Measurements from ENCODE around the gene FGF19. TPM values are rescaled to one million over a fixed set of nuclear protein-coding genes. Genes with fewer than 3 reads are reported as not detected.
A peak's percentile ranks its signal among the peaks of the same experiment; 100 is the strongest.

Gene FGF19
- total and polyA plus RNA-seq, 2 donors (not counting 1 experiment from before 2014, with no cell fraction given): not detected

DNA sequence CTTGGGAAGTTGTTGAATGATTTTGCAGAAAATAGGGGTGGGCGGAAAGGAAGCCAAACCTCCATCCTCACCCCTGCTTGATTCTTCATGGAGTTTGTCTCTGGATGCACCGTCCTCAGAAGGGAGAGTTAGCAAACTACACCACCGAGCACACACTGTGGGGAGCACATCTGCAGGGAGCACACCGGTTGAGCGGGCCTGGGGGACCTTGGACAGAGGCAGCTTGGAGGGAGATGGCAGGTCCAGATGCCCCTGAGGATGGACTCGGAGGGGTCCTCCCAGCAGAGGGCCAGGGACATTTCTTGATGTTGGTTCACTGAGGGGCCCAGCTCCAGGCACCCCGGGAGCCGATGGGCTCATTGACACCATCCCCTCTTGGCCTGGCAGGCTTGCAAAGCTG, 15.1 kb upstream of the FGF19 start:
- Histone ChIP-seq H3K4me2 (replicated peaks; ENCODE audit: low read depth, low read length, poor library complexity, severe bottlenecking) (no peak overlapping the region), H3K79me2 (ENCODE audit: control insufficient read depth, insufficient read depth, low read length) (no peaks in the 10 kb centered on the region), H4K20me1 (ENCODE audit: control insufficient read depth, insufficient read depth, low read length, poor library complexity, severe bottlenecking) (no peaks in the 10 kb centered on the region), H3K4me3 (ENCODE audit: control extremely low read depth in 1 of 5, extremely low read depth in 1 of 5, insufficient read depth in 1 of 5, low read depth in 2 of 5, low read length in 4 of 5) (no peak overlapping the region), H3K9me3 (ENCODE audit: control extremely low read depth in 1 of 3, control insufficient read depth in 2 of 3, insufficient read depth in 1 of 3, low read length in 2 of 3) (peaks cover 0 to 23% (median 0%) of the 10 kb centered on the region in 3 donors), H3K36me3 (replicated peaks in 1 of 2; ENCODE audit: control extremely low read depth in 1 of 2, control insufficient read depth in 1 of 2, extremely low read depth in 1 of 2, insufficient read depth in 2 of 2, low read length in 1 of 2) (no peaks in the 10 kb centered on the region), H3K27ac (ENCODE audit: low read length in 2 of 2) (no peak overlapping the region), H3K27me3 (replicated peaks in 1 of 4; ENCODE audit: control extremely low read depth in 1 of 4, control insufficient read depth in 3 of 4, insufficient read depth in 4 of 4, low read length in 3 of 4) (peaks cover 0 to 54% (median 11%) of the 10 kb centered on the region in 4 experiments), H3K9ac (ENCODE audit: low read length) (no peak overlapping the region), H3K4me1 (ENCODE audit: control insufficient read depth in 2 of 2, insufficient read depth in 2 of 2, low read length in 2 of 2) (peaks cover 7% of the 10 kb centered on the region in 2 donors), H2AFZ (ENCODE audit: insufficient read depth, low read depth, low read length, poor library complexity, severe bottlenecking) (no peak overlapping the region)
- DNase-seq: no peak
- no peaks in the 10 kb centered on the region for H3K9me3 Mint-ChIP-seq (ENCODE audit: insufficient read depth)
- H3K4me1 Mint-ChIP-seq: peaks cover 6% of the 10 kb centered on the region
- intact Hi-C loops (cut with micrococcal nuclease): no loop called here
- no peak overlapping the region for H3K4me3 Mint-ChIP-seq
- ATAC-seq (ENCODE audit: low read depth): no peak
- TF ChIP-seq CTCF (IDR thresholded peaks at IDR 0.05) (no peak), EZH2 (IDR thresholded peaks at IDR 0.05; ENCODE audit: borderline replicate concordance, insufficient read depth, low read depth, low read length, poor library complexity, severe bottlenecking) (no peak)
- CTCF ChIA-PET: no interaction called here
- POLR2A ChIA-PET: no interaction called here
- H3K27me3 Mint-ChIP-seq: peaks cover 36% of the 10 kb centered on the region
- H3K27ac Mint-ChIP-seq: no peak overlapping the region
- 89% methylated on average over 7 of the region's 8 CpGs for WGBS (ENCODE audit: insufficient coverage)

- no peaks in the 10 kb centered on the region for H4K20me1 ChIP-seq (ENCODE audit: control insufficient read depth, insufficient read depth, low read length, poor library complexity, severe bottlenecking)
- Mint-ChIP-seq H3K9me3 (ENCODE audit: insufficient read depth) (no peaks in the 10 kb centered on the region), H3K4me3 (no peak overlapping the region), H3K4me1 (peaks cover 6% of the 10 kb centered on the region), H3K27me3 (peaks cover 31% of the 10 kb centered on the region), H3K27ac (no peak overlapping the region)
- H3K4me3 ChIP-seq (ENCODE audit: control extremely low read depth in 1 of 5, extremely low read depth in 1 of 5, insufficient read depth in 1 of 5, low read depth in 2 of 5, low read length in 4 of 5): no peak overlapping the region
- TF ChIP-seq CTCF (IDR thresholded peaks at IDR 0.05) (peak; percentile 50), EZH2 (IDR thresholded peaks at IDR 0.05; ENCODE audit: borderline replicate concordance, insufficient read depth, low read depth, low read length, poor library complexity, severe bottlenecking) (no peak)
- H2AFZ ChIP-seq (ENCODE audit: insufficient read depth, low read depth, low read length, poor library complexity, severe bottlenecking): no peak overlapping the region
- H3K36me3 ChIP-seq (replicated peaks in 1 of 2; ENCODE audit: control extremely low read depth in 1 of 2, control insufficient read depth in 1 of 2, extremely low read depth in 1 of 2, insufficient read depth in 2 of 2, low read length in 1 of 2): no peaks in the 10 kb centered on the region
- H3K9ac ChIP-seq (ENCODE audit: low read length): no peak overlapping the region
- ChIA-PET POLR2A (no interaction called here), CTCF (interaction anchor here (1.0 kb wide), 1 partner anchor 171 kb away, joined by 3 read pairs; no protein-coding TSS in a partner anchor)
- H3K4me1 ChIP-seq (ENCODE audit: control insufficient read depth in 2 of 2, insufficient read depth in 2 of 2, low read length in 2 of 2): peaks cover 7% of the 10 kb centered on the region in 2 donors
- no peak overlapping the region for H3K27ac ChIP-seq (ENCODE audit: low read length in 2 of 2)
- H3K4me2 ChIP-seq (replicated peaks; ENCODE audit: low read depth, low read length, poor library complexity, severe bottlenecking): no peak overlapping the region
- DNase-seq (peak; percentile 58), ATAC-seq (ENCODE audit: low read depth) (peak; percentile 68)
- 2% methylated on average over 13 of the region's 13 CpGs for WGBS (ENCODE audit: insufficient coverage)
- H3K9me3 ChIP-seq (ENCODE audit: control extremely low read depth in 1 of 3, control insufficient read depth in 2 of 3, insufficient read depth in 1 of 3, low read length in 2 of 3): peaks cover 0 to 22% (median 0%) of the 10 kb centered on the region in 3 donors
- intact Hi-C loops (cut with micrococcal nuclease): no loop called here
- H3K79me2 ChIP-seq (ENCODE audit: control insufficient read depth, insufficient read depth, low read length): no peaks in the 10 kb centered on the region
- peaks cover 0 to 55% (median 11%) of the 10 kb centered on the region in 4 experiments for H3K27me3 ChIP-seq (replicated peaks in 1 of 4; ENCODE audit: control extremely low read depth in 1 of 4, control insufficient read depth in 3 of 4, insufficient read depth in 4 of 4, low read length in 3 of 4)
Observed at GRCh38 chr11:69718147-69718546, 14.3 kb upstream of the FGF19 start.
